EL (cell line): ENCODE results near the gene CTPS2.
A peak's percentile ranks its signal among the peaks of the same experiment; 100 is the strongest.
"Not testable (repeated sequence)": the region's sequence is repeated elsewhere in the genome, so short reads cannot be mapped to it uniquely, and the experiment has no call there.

Source experiments
- DNase-seq: peaks from one replicate; pipeline ENCODE4 v3.0.0-alpha.2; 2016

Gene CTPS2

DNA sequence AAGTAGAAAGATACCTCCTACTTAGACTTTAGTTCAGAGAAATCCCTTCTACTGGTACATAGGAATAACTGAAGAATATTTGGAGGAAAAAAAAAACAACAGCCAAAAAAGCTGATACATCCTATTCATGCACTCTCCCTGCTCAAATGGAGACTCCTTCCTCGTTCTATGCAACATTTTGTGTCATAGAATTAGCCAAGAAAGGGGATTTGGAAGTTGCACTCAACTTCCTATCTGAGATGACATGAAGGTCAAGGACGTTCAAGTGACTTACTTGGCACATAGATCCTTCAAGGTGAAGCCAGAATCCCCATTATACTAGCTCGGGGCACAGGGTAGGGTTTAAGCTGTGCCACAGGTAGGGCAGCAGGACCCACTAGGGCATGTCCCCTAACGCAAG lies 118.7 kb downstream of the CTPS2 start:
- DNase-seq: no peak

DNA sequence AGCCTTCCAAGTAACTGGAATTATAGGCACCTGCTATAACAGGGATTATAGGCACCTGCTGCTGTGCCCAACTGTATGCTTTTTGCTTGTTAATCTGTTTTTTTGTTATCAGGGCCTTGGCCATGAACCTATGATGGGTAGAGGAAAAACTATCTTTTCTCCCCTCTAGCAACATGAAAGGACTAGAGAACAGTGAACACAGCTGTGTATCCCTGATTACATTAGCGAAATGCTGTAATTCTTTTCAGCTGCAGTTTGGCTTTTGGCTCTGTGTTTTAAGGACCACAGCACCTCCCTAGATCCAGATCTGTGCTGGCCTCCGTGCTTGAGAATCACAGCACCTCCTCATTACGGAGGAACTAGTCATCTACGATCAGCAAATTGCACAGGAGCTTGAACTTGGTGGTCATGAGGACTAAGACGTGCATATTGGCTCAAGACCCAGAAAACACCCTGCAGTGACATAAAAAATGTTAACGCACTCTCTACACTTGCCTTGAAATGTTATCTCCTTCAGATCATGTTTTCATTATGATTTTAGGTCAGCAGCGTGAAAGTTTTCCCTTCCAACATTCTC lies 120.2 kb downstream of the CTPS2 start:
- no peak for DNase-seq

DNA sequence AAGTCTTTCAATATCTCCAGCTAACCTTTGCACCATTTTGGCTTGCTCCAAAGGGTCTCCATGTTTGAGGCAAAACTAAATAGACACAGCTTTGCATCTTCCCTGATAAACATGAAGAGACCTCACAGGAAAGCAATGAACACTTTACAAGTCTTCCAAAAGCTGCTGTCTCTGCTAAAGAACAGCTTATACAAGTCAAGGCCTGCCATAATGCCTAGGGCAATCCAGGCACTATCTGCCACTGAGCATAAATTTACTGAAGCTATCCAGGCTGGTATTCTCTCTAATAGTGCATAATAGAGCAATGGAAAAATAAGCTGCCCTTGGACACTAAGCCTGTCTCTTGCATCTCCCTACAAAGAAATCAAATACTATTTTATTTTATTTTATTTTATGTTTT lies 122.6 kb downstream of the CTPS2 start:
- DNase-seq: no peak

DNA sequence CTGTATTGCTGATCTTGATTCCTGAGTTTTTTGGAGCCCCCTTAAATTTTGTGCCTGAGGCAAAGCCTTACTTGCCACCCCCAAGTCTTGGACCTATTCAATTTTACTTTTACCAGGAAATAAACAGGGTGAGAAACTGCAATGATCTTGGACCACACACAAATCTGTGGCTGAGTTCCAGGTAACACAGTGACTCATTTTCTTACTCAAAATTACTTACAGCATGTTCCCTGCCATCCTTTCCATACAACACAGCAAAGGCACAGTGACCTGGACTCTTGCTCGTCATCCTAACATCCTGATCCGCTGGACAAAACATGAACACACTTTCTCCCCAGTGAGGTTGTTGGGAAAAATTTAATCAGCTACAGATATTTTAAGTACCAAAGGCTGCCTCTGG lies 123.3 kb downstream of the CTPS2 start:
- peak; percentile 23 for DNase-seq

DNA sequence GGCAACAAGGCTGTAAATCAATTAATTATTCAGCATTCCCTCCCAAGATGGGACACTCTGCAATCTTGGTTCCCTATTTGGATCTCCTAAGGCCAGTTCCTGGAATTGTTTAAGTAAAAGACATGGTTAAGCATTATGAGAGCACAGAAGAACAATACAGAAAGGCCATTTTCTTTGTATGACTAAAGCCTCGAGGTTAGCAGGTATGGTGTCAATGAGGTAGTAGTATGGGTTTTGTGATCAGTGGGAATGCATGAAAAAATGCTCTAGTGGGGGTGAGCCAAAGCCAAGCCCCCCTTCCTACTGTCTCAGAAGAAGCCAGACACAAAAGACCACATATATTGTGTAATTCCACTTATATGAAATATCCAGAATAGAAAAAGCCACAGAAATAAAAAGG lies 124.2 kb downstream of the CTPS2 start:
- no peak for DNase-seq

DNA sequence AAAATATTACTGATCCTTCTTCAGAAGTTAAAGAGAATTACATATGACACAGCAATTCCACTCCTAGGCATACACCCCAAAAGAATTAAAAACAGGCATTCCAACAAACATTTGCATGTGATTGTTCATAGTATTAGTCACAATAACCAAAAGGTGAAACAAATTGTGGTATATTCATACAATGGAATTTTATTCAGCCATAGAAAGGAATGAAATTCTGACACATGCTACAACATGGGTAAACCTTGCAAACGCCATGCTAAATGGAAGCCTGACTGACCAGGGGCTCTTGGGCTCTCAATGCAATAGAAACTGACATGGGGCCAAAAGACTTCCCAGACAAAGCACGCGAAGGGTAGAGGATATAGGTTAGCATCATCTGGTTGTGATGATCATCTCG lies 124.6 kb downstream of the CTPS2 start:
- no peak for DNase-seq

DNA sequence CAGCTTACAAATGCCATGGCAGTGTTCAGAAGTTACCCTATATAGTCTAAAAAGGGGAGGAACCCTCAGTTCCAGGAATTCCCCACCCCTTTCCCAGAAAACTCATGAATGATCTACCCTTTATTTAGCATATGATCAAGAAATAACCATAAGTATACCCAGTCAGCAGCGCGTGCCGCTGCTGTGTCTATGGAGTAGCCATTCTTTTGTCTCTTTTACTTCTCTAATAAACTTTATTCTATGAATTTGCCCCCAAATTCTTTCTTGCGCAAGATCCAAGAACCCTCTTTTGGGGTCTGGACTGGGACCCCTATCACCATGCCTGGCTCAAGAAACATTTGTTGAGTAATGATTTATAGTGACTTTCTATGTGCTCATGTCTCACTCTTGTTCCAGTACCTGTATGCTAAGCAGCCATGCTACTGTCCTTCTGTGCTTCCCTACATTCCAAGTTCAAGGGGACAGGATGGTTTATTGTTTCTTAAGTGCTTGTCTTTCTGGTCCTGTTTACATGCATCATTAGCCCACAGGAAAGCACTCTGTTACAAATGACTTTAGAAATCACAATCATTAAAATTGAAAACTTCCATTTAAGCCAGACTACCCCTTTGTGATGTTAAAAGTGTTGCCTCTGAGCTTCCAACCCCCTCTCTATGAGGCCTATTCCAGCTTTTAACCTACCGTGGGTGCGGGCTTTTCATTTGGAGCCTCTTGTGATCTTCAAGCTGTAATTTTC lies 125.9 kb downstream of the CTPS2 start:
- DNase-seq: no peak

DNA sequence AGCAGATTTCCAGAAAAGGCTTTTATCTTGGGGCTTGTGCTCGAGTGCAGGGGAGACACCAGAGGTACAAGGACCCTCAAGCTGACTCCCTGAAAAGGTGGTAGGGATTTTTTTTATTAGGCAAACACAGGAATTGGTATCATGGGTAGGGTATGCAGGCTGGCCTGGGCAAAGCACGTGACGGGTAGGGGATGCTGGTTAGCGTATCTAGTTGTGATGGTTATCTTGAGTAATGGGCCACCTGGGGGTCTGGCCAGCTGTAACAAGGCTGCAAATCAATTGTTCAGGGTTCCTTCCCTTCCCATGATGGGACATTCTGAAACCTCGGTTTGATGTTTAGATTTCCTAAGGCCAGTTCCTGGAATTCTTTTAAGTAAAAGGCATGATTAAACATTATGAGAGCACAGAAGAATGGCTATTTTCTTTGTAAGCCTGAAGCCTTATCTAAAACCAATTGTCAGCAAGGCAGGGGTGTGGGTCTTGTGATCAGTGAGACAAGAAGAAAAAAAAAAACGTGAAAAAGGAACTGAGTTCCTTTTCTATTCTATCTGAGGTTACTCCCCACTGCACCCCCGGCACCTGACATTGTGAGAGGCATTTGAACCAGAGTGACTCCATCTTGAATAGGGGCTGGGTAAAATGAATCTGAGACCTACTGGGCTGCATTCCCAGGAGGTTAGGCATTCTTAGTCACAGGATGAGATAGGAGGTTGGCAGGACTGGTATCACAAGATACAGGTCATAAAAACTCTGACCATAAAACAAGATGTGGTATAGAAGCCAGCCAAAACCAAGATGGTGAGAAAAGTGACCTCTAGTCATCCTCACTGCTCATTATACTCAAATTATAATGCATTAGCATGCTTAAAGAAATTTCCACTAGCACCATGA lies 126.7 kb downstream of the CTPS2 start:
- DNase-seq: no peak

DNA sequence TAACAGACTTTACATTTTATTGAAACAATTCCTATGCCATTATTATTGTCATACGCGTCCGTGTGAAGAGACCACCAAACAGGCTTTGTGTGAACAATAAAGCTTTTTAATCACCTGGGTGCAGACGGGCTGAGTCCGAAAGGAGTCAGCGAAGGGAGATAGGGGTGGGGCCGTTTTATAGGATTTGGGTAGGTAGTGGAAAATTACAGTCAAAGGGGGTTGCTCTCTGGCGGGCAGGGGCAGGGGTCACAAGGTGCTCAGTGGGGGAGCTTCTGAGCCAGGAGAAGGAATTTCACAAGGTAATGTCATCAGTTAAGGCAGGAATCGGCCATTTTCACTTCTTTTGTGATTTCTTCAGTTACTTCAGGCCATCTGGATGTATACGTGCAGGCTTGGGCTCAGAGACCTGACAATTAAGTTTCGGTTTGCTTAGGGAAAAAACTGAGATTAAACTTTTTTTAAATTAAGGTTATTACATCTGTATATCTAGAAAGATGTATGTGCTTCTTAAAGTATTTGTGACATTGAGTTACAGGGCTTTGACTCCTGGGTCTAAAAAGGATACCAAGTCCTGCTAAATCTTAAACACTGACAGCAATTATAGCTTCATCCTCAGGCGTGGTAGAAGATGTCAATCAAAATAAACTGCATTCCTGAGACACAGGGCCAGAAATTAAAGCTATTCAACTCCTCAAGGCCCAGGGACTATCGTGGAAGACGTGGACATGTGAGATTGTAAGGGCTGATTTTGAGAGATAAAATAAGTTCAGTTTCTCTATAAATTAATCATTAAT lies 132.3 kb downstream of the CTPS2 start:
- not testable (repeated sequence) for DNase-seq

DNA sequence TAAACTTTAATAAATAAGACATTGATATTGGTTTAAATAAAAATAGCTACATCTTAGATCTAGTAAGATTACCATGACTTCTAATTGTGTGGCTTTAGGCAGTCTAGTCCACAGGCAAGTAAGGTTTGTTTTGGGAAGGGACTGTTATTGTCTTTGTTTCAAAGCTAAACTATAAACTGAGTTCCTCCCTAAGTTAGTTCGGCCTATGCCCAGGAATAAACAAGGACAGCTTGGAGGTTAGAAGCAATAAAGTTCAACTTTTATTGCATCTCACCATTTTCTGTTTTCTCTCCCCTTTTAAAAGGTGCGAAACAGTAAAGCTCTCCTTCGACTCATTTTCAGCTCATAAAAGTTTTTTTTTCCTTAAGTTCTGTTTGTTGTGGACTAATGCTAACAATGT lies 133.0 kb downstream of the CTPS2 start:
- no peak for DNase-seq

DNA sequence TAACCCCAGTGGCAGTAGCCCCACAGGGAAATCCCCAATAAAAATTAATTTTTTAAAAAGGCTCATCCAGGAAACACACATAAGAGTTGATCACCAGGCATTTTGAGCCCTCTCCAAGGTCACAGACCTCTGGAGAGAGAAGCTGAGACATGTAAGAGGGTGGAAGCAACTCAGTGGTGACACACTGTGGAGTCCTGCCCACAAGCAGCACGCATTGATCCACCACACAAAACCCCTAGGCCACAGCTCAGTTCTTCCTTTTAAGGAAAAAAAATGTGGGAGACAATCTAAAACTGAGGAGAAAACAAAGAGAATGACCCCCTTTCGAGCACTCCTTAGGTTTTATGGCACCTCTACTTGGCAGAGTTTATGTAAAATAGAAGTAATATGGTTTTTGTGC lies 134.3 kb downstream of the CTPS2 start:
- DNase-seq: peak; percentile 54

DNA sequence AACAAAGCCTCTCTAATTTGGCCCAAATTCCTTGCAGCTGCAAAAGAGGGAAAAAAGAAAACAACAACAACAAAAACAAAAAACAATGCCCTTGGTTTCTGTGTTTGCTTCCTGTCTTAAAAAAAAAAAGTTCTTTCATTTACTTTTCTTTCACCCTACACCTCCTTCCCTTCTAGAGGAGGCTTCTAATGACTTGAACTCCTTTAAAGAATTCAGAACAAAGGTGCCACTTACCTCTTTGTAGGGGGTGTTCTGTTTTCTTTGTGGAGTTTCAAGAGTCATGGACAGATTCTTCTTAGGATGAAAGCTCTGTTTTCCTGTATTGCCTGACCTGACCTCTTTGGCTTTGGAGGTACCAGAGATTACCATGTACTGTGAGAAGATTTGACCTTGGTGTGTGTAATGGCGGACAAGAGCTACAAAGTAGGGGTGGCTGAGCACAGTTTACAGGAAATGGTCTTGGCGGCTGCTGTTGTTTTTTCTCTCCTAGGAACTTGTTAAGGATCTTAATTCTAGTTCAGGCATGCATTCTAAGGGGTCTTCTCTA lies 134.9 kb downstream of the CTPS2 start:
- no peak for DNase-seq

DNA sequence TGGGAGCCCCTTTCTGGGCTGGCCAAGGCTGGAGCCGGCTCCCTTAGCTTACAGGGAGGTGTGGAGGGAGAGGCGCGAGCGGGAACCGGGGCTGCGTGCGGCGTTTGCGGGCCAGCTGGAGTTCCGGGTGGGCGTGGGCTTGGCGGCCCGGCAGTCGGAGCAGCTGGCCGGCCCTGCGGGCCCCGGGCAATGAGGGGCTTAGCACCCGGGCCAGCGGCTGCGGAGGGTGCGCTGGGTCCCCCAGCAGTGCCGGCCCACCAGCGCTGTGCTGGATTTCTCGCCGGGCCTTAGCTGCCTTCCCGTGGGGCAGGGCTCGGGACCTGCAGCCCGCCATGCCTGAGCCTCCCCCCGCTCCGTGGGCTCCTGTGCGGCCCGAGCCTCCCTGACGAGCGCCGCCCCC lies 137.1 kb downstream of the CTPS2 start:
- not testable (repeated sequence) for DNase-seq

DNA sequence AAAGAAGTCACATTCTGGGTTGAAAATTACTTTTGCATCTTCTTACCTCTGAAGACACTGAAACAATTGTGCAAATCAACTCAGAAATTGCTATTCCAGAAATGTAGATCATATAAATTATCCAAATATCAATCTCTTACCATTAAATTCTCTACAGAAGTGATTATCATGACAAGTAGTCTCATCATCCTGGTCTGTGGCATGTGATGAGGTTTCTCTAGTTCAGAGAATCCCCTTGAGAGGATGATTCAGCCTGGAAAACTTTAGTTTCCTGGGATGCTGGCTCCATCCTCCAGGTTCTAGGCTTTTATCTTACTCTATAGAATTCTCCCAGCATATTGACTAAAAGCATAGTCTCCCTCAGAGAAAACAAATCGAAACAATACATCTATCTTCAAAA lies 138.7 kb downstream of the CTPS2 start:
- DNase-seq: peak; percentile 70

DNA sequence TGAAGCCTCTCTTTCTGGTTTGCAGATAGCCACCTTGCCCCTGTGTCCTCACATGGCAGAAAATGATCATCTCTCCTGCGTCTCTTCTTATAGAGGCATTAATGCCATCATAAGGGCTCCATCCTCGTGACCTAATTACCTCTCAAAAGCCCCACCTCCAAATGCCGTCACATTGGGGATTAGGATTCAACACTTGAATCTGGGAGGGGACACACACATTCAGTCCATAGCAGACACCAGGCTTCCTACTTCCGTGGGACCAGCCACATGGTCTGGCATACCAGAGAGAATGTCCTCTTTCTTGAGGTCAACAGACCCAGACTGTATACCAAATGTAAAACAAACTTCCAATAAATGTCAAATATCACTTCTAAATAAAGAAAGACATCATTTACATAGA lies 144.8 kb downstream of the CTPS2 start:
- no peak for DNase-seq

DNA sequence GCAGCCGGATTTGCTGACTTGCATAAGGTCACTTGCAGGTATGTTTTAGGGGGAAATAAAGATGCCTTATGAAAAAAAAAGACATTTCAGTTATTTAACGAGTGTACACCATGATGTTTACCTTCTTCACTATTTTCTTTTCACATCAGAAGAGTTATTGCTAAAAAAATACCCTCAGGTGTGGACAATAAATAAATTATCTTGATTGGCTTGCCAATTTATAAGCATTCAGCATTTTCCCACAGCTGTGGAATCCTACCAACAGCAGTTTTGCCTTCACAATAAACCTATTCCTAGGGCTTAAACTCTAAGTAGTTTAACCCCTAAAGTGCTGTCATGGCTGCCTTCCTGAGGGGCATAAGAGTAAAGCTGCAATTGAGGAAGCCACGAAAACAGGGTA lies 145.9 kb downstream of the CTPS2 start:
- DNase-seq: no peak

DNA sequence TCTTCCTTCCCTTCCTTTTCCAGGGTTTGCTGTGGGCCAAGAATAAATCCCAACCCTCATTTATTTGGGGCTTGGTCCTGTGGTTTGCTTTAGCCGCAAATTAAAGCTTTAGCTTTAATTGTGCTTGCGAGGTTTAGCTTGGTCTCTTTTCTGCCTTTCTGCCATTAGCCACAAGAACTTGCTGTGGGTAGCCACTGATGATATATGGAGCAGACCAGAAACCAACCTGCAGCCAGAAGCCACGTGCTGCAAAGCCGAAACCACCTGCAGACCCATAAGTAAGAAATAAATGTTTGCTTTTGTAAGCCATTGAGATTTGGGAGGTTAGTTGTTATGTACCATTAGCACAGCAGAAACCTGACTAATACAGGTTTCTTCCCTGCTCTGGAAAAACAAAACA lies 152.3 kb downstream of the CTPS2 start:
- no peak for DNase-seq

DNA sequence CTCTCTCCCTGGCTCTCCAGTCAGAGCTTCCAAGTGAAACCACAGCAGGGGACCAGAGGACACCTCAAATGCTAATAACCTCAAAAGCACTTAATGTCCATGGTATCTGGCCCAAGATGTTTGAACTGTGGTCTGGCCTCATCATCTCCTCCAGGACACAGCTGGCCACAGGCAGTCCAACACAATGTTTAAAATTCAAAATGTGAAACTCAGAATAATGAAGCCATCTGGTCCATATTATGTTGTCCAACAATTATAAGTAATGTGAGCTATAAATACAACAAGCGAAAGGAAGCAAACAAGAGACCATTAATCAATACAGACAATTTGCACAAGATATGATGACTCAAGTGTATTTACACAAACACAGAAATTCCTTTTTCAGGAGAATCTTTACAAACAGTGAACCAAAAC lies 153.3 kb downstream of the CTPS2 start:
- DNase-seq: no peak

DNA sequence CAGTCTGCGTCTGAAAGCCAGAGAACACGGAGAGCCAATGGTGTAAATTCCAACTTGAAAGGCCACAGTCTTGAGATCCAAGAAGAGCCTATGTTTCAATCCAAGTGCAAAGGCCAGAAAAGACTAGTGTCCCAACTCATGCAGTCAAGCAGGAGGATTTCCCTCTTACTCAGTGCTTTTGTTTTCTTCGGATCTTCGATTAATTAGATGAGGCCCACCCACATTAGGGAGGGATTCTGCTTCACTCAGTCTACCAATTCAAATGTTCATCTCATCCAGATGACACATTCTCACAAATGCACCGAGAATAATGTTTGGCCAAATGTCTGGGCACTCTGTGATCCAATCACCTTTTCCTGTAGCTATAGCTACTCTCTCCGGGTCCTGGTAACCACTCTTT lies 154.0 kb downstream of the CTPS2 start:
- no peak for DNase-seq

DNA sequence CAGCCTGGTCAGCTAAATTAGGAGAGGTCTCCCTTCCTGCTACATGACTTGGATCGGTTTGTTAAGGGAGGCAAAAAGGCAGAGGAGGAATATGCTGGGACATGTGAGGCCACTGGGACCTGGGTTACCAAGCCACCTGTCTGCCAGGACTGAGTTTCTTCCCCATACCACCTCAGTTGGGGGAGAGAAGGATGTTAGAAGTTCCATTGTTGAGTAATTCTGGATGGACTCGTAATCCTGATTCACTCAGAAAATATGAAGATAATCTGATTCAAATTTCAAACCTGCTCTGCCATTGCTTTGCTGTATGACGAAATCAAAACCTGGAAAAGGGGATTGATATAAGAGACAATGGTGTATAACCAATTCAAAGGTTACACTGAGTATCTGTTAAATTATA lies 159.9 kb downstream of the CTPS2 start:
- DNase-seq: peak; percentile 41

DNA sequence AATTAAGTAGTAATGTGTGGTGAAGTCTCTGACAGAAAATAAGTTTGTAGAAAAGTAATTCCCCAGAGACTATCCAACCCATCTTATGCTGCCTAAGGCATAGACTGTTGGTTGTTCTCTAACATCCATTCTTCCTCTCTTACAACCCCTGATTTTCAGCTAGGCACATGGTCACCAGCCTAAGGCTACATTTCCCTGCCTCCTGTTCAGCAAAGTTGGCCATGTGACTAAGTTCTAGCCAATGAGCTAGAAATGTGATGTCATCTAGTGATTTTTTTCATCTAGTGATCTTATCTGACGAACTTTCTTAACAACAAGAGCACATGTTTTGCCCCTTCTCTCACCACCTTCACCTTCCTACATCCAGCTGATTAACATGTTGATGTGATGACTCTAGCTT lies 164.8 kb downstream of the CTPS2 start:
- no peak for DNase-seq

DNA sequence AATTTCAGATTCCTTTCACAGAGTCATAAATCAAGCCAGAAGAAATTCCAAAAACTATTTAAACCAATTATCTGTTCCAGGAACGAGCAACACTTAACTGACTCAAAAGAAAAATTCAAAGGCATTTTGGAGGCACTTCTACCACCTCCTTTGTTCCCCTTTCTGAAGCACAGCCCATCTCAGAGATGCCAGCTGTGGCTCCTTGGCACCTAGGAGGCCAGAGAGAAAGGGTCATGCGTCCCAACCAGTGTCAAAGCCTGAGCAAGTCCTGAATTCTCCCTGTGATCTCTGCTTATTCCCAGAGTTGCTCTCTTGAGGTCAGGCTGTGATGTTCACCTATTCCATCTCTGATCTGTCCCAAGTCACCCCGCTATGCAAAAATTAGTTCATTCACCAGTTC lies 167.5 kb downstream of the CTPS2 start:
- no peak for DNase-seq
